RWPE2 (cell line): Measurements from ENCODE around the gene DMRTC2.

Experiments
- ATAC-seq: fragments of 200-7000 bp; cut with Tn5 transposase; 3 replicates; pipeline ENCODE4 v1.9.1; 2021; ENCODE audit warnings: low read depth
- DNase-seq: peaks from one replicate; pipeline ENCODE4 v3.0.0-alpha.2; 2020; ENCODE audit warnings: low spot score
- H3K27ac ChIP-seq: fragments of 450-650 bp; 2 replicates; pipeline ENCODE4 v1.5.1; 2017; ENCODE audit warnings: mild to moderate bottlenecking; ENCODE audit not compliant: poor library complexity, severe bottlenecking
- H3K27me3 ChIP-seq: fragments of 250-450 bp; sonication (Bioruptor Pico); 2 replicates; pipeline ENCODE4 v1.5.1; 2021; ENCODE audit warnings: mild to moderate bottlenecking, moderate library complexity; ENCODE audit not compliant: insufficient read depth, poor library complexity, severe bottlenecking
- H3K36me3 ChIP-seq: fragments of 250-450 bp; sonication (Bioruptor Pico); 2 replicates; pipeline ENCODE4 v1.5.1; 2020; ENCODE audit warnings: low read depth, mild to moderate bottlenecking, moderate library complexity
- H3K4me1 ChIP-seq: fragments of 250-450 bp; sonication (Bioruptor Pico); 2 replicates; pipeline ENCODE4 v1.5.1; 2021; ENCODE audit warnings: mild to moderate bottlenecking, moderate library complexity; ENCODE audit not compliant: insufficient read depth, poor library complexity, severe bottlenecking
- H3K4me3 ChIP-seq: fragments of 250-450 bp; sonication (Bioruptor Pico); 2 replicates; pipeline ENCODE4 v1.5.1; 2021; ENCODE audit warnings: mild to moderate bottlenecking, moderate library complexity; ENCODE audit not compliant: severe bottlenecking
- H3K9me3 ChIP-seq: fragments of 250-450 bp; sonication (Bioruptor Pico); 2 replicates; pipeline ENCODE4 v1.5.1; 2021; ENCODE audit warnings: mild to moderate bottlenecking, moderate library complexity; ENCODE audit not compliant: severe bottlenecking
- CTCF ChIP-seq: fragments of 450-650 bp; IDR thresholded peaks from one replicate; pipeline ENCODE4 v1.5.1; 2017; ENCODE audit warnings: mild to moderate bottlenecking, moderate library complexity; ENCODE audit not compliant: poor library complexity, severe bottlenecking

Gene DMRTC2

GRCh38 chr19:41845001-41845050 lies at the start of gene DMRTC2:
DMRTC2 (plus strand) TSS chr19:41845042; CDS start chr19:41847429, 2,387 bp downstream.
- DNase-seq = no peak
- H3K4me3 ChIP-seq = no peak within 1 kb of the TSS
- no peak for ATAC-seq
- no peak within 1 kb of the TSS for H3K27ac ChIP-seq
- H3K4me1 ChIP-seq = no peaks in the 10 kb centered on the region
- no peaks in the 10 kb centered on the region for H3K36me3 ChIP-seq
- H3K27me3 ChIP-seq = peaks cover 4% of the 10 kb centered on the region
- H3K9me3 ChIP-seq = no peaks in the 10 kb centered on the region
- no peak for TF ChIP-seq CTCF

GRCh38 chr19:41796362-41796761 lies 48.5 kb upstream of the DMRTC2 start, which contains the start of gene CEACAM3:
CEACAM3 (plus strand) TSS chr19:41796587; CDS start chr19:41796678, 91 bp downstream.
- Histone ChIP-seq H3K4me1 (peaks cover 12% of the 10 kb centered on the region), H3K27me3 (peaks cover 8% of the 10 kb centered on the region), H3K4me3 (no peak within 1 kb of the TSS), H3K36me3 (no peaks in the 10 kb centered on the region), H3K27ac (no peak within 1 kb of the TSS), H3K9me3 (no peaks in the 10 kb centered on the region)
- TF ChIP-seq CTCF = no peak
- DNase-seq (no peak), ATAC-seq (no peak)

GRCh38 chr19:41796901-41797300 lies 47.9 kb upstream of the DMRTC2 start:
- Histone ChIP-seq H3K9me3 (no peaks in the 10 kb centered on the region), H3K4me1 (peaks cover 12% of the 10 kb centered on the region), H3K36me3 (no peaks in the 10 kb centered on the region), H3K27ac (no peak overlapping the region), H3K27me3 (peaks cover 8% of the 10 kb centered on the region), H3K4me3 (no peak overlapping the region)
- no peak for ATAC-seq
- no peak for TF ChIP-seq CTCF
- DNase-seq = no peak

GRCh38 chr19:41799444-41800000 lies 45.3 kb upstream of the DMRTC2 start:
- H3K9me3 ChIP-seq = no peaks in the 10 kb centered on the region
- no peak for DNase-seq
- H3K27me3 ChIP-seq = no peaks in the 10 kb centered on the region
- no peak overlapping the region for H3K4me3 ChIP-seq
- TF ChIP-seq CTCF = no peak
- peak; percentile 73 for ATAC-seq
- no peaks in the 10 kb centered on the region for H3K36me3 ChIP-seq
- H3K27ac ChIP-seq = peak overlapping the region; percentile 13
- H3K4me1 ChIP-seq = peaks cover 12% of the 10 kb centered on the region

- no peaks in the 10 kb centered on the region for H3K9me3 ChIP-seq
- TF ChIP-seq CTCF = no peak
- no peak overlapping the region for H3K4me3 ChIP-seq
- no peak for DNase-seq
- no peak overlapping the region for H3K27ac ChIP-seq
- H3K27me3 ChIP-seq = no peaks in the 10 kb centered on the region
- H3K36me3 ChIP-seq = no peaks in the 10 kb centered on the region
- peaks cover 12% of the 10 kb centered on the region for H3K4me1 ChIP-seq
- ATAC-seq = no peak
Observed at GRCh38 chr19:41801031-41801430, 43.8 kb upstream of the DMRTC2 start.
